Peyer's patch (tissue), 4 donors: ENCODE measurements around the gene SPATA3.

Experiments
- POLR2A ChIP-seq, 2 donors: fragments of 450-650 bp; IDR thresholded peaks; one replicate each; pipeline ENCODE4 v1.5.1; 2017; ENCODE audit warnings: antibody characterized with exemption in 2 of 2, mild to moderate bottlenecking in 2 of 2, moderate library complexity in 2 of 2
- TF ChIP-seq, protein P1 (sequence below), 6 experiments: fragments of 450-650 bp in 4 of 6; fragments of 200-600 bp in 2 of 6; sonication (generic) in 1 of 6; IDR thresholded peaks; one replicate each; pipeline ENCODE4 v1.5.1; 2017 to 2019; ENCODE audit warnings: antibody characterized with exemption in 6 of 6, mild to moderate bottlenecking in 3 of 6, moderate library complexity in 1 of 6

DNA sequence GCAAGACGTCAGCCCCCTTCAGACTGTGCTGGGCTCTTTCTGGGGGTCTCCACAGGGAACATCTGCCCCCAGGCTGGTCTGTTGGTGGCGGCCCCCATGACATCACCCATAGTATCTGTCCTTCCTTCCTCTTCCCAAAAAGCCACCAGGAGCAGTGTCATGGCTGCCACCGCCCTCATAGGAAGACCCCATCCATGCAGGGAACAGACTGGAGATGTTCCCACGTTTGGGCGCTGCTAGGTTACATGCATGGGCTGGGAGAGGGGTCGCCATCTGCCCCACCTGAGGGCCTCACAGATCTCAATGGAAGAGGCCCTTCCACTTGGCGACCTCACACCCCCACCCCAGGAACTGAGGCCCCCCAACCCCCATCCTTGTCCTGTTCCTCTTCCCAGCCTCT lies 5.1 kb downstream of the SPATA3 start:
- TF ChIP-seq, protein P1, sequence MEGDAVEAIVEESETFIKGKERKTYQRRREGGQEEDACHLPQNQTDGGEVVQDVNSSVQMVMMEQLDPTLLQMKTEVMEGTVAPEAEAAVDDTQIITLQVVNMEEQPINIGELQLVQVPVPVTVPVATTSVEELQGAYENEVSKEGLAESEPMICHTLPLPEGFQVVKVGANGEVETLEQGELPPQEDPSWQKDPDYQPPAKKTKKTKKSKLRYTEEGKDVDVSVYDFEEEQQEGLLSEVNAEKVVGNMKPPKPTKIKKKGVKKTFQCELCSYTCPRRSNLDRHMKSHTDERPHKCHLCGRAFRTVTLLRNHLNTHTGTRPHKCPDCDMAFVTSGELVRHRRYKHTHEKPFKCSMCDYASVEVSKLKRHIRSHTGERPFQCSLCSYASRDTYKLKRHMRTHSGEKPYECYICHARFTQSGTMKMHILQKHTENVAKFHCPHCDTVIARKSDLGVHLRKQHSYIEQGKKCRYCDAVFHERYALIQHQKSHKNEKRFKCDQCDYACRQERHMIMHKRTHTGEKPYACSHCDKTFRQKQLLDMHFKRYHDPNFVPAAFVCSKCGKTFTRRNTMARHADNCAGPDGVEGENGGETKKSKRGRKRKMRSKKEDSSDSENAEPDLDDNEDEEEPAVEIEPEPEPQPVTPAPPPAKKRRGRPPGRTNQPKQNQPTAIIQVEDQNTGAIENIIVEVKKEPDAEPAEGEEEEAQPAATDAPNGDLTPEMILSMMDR (IDR thresholded peaks at IDR 0.05): no peak
- TF ChIP-seq POLR2A (IDR thresholded peaks at IDR 0.05): no peak
